GM06990 (cell line): ENCODE measurements around the gene STAC3.

Experiments used
- DNase-seq: peaks from one replicate; pipeline ENCODE4 v3.0.0-alpha.2; 2011; ENCODE audit not compliant: insufficient read length; ENCODE audit errors: extremely low read depth
- H3K27me3 ChIP-seq: replicated peaks from 2 replicates; pipeline ENCODE4 v1.6.0; 2011; ENCODE audit warnings: low read length; ENCODE audit not compliant: control insufficient read depth, insufficient read depth
- H3K36me3 ChIP-seq: 2 replicates; pipeline ENCODE4 v1.5.1; 2011; ENCODE audit warnings: low read length; ENCODE audit not compliant: control insufficient read depth, insufficient read depth
- H3K4me3 ChIP-seq: replicated peaks from 2 replicates; pipeline ENCODE4 v1.5.1; 2011; ENCODE audit warnings: low read depth, mild to moderate bottlenecking, control low read depth, low read length
- CTCF ChIP-seq: IDR thresholded peaks from 2 replicates; pipeline ENCODE4 v1.5.1; 2011; ENCODE audit warnings: low read length, control low read depth, mild to moderate bottlenecking, inconsistent platforms; ENCODE audit not compliant: insufficient read depth, poor library complexity, severe bottlenecking

STAC3 gene

GRCh38 chr12:57213058-57213715 lies 37.8 kb downstream of the STAC3 start:
- TF ChIP-seq CTCF, result peak; percentile 99
- peak; percentile 75 for DNase-seq
- Histone ChIP-seq H3K27me3 (peaks cover 7% of the 10 kb centered on the region), H3K4me3 (no peak overlapping the region), H3K36me3 (no peaks in the 10 kb centered on the region)

DNA sequence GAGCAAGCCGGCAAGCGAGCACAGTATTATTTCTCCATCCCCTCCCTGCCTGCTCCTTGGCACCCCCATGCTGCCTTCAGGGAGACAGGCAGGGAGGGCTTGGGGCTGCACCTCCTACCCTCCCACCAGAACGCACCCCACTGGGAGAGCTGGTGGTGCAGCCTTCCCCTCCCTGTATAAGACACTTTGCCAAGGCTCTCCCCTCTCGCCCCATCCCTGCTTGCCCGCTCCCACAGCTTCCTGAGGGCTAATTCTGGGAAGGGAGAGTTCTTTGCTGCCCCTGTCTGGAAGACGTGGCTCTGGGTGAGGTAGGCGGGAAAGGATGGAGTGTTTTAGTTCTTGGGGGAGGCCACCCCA lies 38.3 kb downstream of the STAC3 start:
- no peak for DNase-seq
- no peaks in the 10 kb centered on the region for H3K36me3 ChIP-seq
- H3K27me3 ChIP-seq, result peaks cover 5% of the 10 kb centered on the region
- H3K4me3 ChIP-seq, result no peak overlapping the region
- no peak for TF ChIP-seq CTCF

GRCh38 chr12:57211791-57212700 lies 38.9 kb downstream of the STAC3 start:
- no peak overlapping the region for H3K4me3 ChIP-seq
- DNase-seq, result no peak
- H3K27me3 ChIP-seq, result peaks cover 3% of the 10 kb centered on the region
- no peak for TF ChIP-seq CTCF
- H3K36me3 ChIP-seq, result no peaks in the 10 kb centered on the region

GRCh38 chr12:57210926-57211692 lies 39.9 kb downstream of the STAC3 start:
- no peak overlapping the region for H3K4me3 ChIP-seq
- TF ChIP-seq CTCF, result no peak
- no peaks in the 10 kb centered on the region for H3K36me3 ChIP-seq
- H3K27me3 ChIP-seq, result peaks cover 3% of the 10 kb centered on the region
- DNase-seq, result no peak

DNA sequence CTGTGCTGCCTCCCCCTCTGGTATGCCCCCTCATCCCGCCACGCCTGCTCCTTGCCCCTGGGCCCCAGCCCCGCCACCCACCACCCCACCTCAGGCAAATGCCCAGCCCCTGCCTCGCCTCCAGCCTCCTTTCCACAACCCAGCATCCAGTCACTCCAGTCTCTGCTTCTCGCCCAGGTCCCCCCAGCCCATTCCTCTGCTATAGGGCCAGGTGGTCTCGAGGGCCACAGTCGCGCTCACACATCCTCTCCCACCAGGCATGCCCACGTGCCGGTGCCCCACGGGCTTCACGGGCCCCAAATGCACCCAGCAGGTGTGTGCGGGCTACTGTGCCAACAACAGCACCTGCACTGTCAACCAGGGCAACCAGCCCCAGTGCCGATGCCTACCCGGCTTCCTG lies 40.5 kb downstream of the STAC3 start:
- Histone ChIP-seq H3K27me3 (peaks cover 2% of the 10 kb centered on the region), H3K36me3 (no peaks in the 10 kb centered on the region), H3K4me3 (no peak overlapping the region)
- DNase-seq, result no peak
- no peak for TF ChIP-seq CTCF
